ENCODE data around the gene RTP1.

DNA sequence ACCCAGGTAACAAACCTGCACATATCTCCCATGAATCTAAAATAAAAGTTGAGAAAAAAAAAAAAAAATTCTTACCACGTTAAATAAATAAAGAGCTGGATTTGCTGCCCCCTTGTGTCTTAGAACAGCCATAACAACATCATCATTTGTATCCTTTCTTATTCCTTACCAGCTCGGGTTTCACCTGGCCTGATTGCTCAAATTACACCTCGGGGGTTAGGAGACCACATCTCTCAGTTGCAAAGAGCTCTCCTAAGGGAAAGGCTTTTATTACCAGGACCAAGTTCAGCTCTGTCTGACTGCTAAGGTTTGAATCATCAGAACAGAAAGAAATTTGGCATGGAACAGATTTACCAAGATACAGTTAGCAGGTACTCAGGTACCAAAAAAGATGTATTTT, 32.1 kb upstream of the RTP1 start:
- TF ChIP-seq, protein P1, sequence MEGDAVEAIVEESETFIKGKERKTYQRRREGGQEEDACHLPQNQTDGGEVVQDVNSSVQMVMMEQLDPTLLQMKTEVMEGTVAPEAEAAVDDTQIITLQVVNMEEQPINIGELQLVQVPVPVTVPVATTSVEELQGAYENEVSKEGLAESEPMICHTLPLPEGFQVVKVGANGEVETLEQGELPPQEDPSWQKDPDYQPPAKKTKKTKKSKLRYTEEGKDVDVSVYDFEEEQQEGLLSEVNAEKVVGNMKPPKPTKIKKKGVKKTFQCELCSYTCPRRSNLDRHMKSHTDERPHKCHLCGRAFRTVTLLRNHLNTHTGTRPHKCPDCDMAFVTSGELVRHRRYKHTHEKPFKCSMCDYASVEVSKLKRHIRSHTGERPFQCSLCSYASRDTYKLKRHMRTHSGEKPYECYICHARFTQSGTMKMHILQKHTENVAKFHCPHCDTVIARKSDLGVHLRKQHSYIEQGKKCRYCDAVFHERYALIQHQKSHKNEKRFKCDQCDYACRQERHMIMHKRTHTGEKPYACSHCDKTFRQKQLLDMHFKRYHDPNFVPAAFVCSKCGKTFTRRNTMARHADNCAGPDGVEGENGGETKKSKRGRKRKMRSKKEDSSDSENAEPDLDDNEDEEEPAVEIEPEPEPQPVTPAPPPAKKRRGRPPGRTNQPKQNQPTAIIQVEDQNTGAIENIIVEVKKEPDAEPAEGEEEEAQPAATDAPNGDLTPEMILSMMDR (IDR thresholded peaks at IDR 0.05) = peak; percentile 83
- no peak for TF ChIP-seq RCOR1 (IDR thresholded peaks at IDR 0.05; ENCODE audit: low read length)
- TF ChIP-seq GABPA (IDR thresholded peaks at IDR 0.05; ENCODE audit: low read depth) = no peak
- no peak for TF ChIP-seq MEF2A (IDR thresholded peaks at IDR 0.05; ENCODE audit: borderline replicate concordance, low read depth)
- no peak for TF ChIP-seq JUND (IDR thresholded peaks at IDR 0.05)
- TF ChIP-seq, protein P2, sequence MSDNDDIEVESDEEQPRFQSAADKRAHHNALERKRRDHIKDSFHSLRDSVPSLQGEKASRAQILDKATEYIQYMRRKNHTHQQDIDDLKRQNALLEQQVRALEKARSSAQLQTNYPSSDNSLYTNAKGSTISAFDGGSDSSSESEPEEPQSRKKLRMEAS (IDR thresholded peaks at IDR 0.05; ENCODE audit: low read depth) = no peak
- no peak for TF ChIP-seq EZH2phosphoT487 (IDR thresholded peaks at IDR 0.05; ENCODE audit: borderline replicate concordance, low read depth)
- TF ChIP-seq MXI1 (IDR thresholded peaks at IDR 0.05; ENCODE audit: low read depth, low read length) = no peak
- peak; percentile 54 for TF ChIP-seq SMC3 (IDR thresholded peaks at IDR 0.05; ENCODE audit: low read depth, low read length)
